ENCODE data around the gene IL13RA1. TPM values are rescaled to one million over a fixed set of nuclear protein-coding genes. Genes with fewer than 3 reads are reported as not detected.

The IL13RA1 gene
- total and polyA plus RNA-seq, 8 donors, result 9.2 to 46.8 (median 19.2) TPM

DNA sequence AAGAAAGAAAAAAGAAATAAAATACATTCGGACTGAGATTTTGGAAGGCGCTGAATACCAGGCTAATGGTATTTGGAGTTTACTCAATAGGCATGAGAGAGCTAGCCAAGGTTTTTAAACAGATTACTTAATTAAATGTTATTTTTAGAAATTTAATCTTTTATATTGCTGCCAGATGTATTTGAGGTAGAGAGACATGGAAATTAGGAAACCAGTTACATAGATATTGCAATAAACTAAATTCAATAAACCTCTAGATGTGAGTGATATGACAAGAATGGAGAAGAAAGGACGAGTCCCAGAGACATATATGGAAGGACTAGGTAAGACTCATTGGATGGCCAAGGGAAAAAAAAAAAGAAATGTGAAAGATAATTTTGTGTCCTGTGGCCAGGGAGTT is 38.5 kb upstream of the IL13RA1 start:
- intact Hi-C loops (cut with DNase I), result no loop called here
- no peak for ATAC-seq
- FAIRE-seq, result peak; percentile 75
- TF ChIP-seq, protein P1, sequence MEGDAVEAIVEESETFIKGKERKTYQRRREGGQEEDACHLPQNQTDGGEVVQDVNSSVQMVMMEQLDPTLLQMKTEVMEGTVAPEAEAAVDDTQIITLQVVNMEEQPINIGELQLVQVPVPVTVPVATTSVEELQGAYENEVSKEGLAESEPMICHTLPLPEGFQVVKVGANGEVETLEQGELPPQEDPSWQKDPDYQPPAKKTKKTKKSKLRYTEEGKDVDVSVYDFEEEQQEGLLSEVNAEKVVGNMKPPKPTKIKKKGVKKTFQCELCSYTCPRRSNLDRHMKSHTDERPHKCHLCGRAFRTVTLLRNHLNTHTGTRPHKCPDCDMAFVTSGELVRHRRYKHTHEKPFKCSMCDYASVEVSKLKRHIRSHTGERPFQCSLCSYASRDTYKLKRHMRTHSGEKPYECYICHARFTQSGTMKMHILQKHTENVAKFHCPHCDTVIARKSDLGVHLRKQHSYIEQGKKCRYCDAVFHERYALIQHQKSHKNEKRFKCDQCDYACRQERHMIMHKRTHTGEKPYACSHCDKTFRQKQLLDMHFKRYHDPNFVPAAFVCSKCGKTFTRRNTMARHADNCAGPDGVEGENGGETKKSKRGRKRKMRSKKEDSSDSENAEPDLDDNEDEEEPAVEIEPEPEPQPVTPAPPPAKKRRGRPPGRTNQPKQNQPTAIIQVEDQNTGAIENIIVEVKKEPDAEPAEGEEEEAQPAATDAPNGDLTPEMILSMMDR (IDR thresholded peaks at IDR 0.05), result no peak
- DNase-seq, result no peak
- no peaks in the 10 kb centered on the region for H3K4me1 ChIP-seq
- 75 to 84% methylated on average over 3 of the region's 3 CpGs for WGBS, 2 donors
- no peak overlapping the region for H3K27ac ChIP-seq
- no peaks in the 10 kb centered on the region for H3K9me3 ChIP-seq
- H3K36me3 ChIP-seq, result no peaks in the 10 kb centered on the region
- no peaks in the 10 kb centered on the region for H3K27me3 ChIP-seq
- H3K4me3 ChIP-seq, result no peak overlapping the region

DNA sequence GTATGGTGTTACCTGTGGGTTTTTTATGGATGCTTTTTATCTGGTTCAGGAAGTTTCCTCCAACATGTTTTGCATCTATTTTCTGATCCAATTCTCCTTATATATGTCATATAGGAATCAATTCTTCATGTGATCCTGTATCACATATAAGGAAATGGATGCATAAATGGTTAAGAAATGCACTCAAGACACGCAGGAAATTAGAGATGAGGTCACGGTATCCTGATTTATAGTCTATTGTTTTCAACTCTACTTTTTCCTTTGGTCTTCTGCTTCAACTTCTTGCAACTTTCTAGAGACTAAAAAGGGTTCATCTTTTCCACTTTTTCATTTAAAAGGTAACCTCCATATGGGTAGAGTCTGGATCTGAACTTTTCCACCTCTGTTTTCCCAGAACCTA is 33.6 kb upstream of the IL13RA1 start:
- Histone ChIP-seq H3K4me1 (no peaks in the 10 kb centered on the region), H3K27ac (no peak overlapping the region), H3K4me3 (no peak overlapping the region), H3K9me3 (no peaks in the 10 kb centered on the region), H3K27me3 (peaks cover 0 to 3% (median 0%) of the 10 kb centered on the region in 4 donors), H3K36me3 (no peaks in the 10 kb centered on the region)
- 48 to 60% methylated on average over 2 of the region's 2 CpGs for WGBS, 2 donors
- ATAC-seq (no peak), DNase-seq (no peak), FAIRE-seq (no peak)
- TF ChIP-seq, protein P1 (IDR thresholded peaks at IDR 0.05), result no peak
- intact Hi-C loops (cut with DNase I), result no loop called here

DNA sequence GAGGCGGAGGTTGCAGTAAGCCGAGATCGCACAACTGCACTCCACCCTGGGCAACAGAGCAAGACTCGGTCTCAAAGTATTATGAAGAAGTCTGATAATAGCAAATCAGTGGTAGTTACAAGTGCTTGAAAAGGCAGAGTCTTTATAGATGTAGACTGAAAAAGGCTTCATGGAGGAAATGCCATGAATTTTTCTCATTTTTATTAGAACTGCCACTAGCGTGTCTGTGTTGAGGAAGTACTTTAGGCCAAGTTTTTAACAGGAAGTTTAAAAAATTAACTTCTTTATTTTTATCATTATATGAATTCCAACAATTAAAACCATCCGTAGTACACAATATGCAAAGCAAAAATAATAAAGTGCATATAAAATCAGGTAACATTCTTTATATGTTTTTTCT is 32.8 kb upstream of the IL13RA1 start:
- Histone ChIP-seq H3K4me1 (no peaks in the 10 kb centered on the region), H3K4me3 (no peak overlapping the region), H3K9me3 (no peaks in the 10 kb centered on the region), H3K27ac (no peak overlapping the region), H3K36me3 (no peaks in the 10 kb centered on the region), H3K27me3 (peaks cover 0 to 3% (median 0%) of the 10 kb centered on the region in 4 donors)
- peak; percentile 63 for FAIRE-seq
- no peak for DNase-seq
- TF ChIP-seq, protein P1 (IDR thresholded peaks at IDR 0.05), result no peak
- 81 to 82% methylated on average over 6 of the region's 6 CpGs for WGBS, 2 donors
- no peak for ATAC-seq
- intact Hi-C loops (cut with DNase I), result no loop called here

DNA sequence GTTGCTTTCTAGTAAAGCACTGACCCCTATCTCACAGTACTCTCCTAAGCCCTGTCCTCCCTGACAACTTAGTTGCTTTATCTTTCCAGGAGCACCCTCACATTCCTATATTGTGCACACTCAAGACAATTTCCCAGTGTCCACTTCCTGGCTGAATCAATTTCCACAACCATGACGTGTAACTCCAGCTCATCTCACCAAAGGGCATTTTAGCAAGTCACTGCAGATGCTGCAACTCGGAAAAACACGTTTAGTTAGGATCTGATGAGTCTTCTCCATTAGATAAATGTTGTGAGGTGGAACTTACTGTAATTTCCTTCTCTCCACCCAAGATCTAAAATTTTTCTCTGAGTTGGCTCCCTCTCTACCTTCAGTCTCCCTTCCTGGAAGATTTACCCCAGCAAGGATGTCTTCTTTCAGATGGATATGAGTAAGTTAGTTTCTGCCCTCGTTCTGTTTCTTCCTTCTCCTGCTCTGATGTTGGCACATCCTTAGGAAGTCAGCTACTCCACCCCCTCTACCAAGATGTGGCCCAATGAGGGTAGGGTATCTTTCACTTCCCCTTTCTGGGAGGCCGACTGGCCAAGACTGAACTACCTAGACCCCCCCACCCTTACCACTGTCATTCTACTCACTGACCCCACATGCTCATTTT is 28.8 kb upstream of the IL13RA1 start:
- Histone ChIP-seq H3K4me1 (no peaks in the 10 kb centered on the region), H3K27ac (no peak overlapping the region), H3K27me3 (peaks cover 0 to 3% (median 0%) of the 10 kb centered on the region in 4 donors), H3K36me3 (no peaks in the 10 kb centered on the region), H3K9me3 (no peaks in the 10 kb centered on the region), H3K4me3 (no peak overlapping the region)
- FAIRE-seq (no peak), ATAC-seq (peak in 1 of 4 donors; percentile 54), DNase-seq (no peak)
- TF ChIP-seq, protein P1 (IDR thresholded peaks at IDR 0.05), result no peak
- intact Hi-C loops (cut with DNase I), result no loop called here
- 61 to 73% methylated on average over 5 of the region's 5 CpGs for WGBS, 2 donors

DNA sequence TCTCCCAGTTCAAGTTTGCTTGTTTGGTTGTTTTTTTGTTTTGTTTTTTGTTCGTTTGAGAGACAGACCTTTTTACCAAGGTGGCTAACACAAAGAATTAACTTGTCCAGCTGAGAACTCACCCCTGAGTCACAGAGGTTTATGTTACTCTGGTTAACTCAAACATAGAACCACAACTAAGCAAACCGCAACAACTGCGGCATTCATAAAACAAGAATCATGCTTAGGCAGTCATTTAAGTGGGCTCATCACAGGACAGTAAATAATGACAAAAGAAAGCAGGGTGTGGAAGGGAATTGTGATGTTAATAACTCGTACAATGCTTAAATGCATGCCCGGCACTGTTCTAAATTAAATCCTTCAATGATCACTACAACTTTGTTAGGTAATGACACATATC is 24.7 kb upstream of the IL13RA1 start:
- ATAC-seq (no peak), FAIRE-seq (no peak), DNase-seq (no peak)
- Histone ChIP-seq H3K4me3 (no peak overlapping the region), H3K27me3 (no peaks in the 10 kb centered on the region), H3K4me1 (no peaks in the 10 kb centered on the region), H3K27ac (no peak overlapping the region), H3K9me3 (no peaks in the 10 kb centered on the region), H3K36me3 (no peaks in the 10 kb centered on the region)
- TF ChIP-seq, protein P1 (IDR thresholded peaks at IDR 0.05), result no peak
- 79 to 81% methylated on average over 5 of the region's 5 CpGs for WGBS, 2 donors
- intact Hi-C loops (cut with DNase I), result no loop called here
